HL-60 (cell line): ENCODE measurements around the gene INKA2.

Experiments
- DNase-seq, 2 experiments: peaks; one replicate each; pipeline ENCODE4 v3.0.0-alpha.2; 2010 to 2020; ENCODE audit warnings: low read depth in 1 of 2, low spot score in 1 of 2
- H3K27ac ChIP-seq: fragments of 250-450 bp; sonication (Bioruptor Pico); replicated peaks from 2 replicates; pipeline ENCODE4 v1.5.1; 2020; ENCODE audit warnings: mild to moderate bottlenecking, moderate library complexity
- H3K27me3 ChIP-seq: fragments of 250-450 bp; sonication (Bioruptor Pico); 2 replicates; pipeline ENCODE4 v1.5.1; 2021; ENCODE audit warnings: mild to moderate bottlenecking, moderate library complexity; ENCODE audit not compliant: insufficient read depth, poor library complexity, severe bottlenecking
- H3K4me3 ChIP-seq: replicated peaks from 2 replicates; pipeline ENCODE4 v1.5.1; 2011; ENCODE audit warnings: mild to moderate bottlenecking, control low read depth, low read length; ENCODE audit not compliant: insufficient read depth
- CTCF ChIP-seq: IDR thresholded peaks from one replicate; pipeline ENCODE4 v1.5.1; 2011; ENCODE audit warnings: low read length, control low read depth, inconsistent platforms; ENCODE audit not compliant: insufficient read depth
- GABPA ChIP-seq: IDR thresholded peaks from 2 replicates; pipeline ENCODE4 v1.6.1; 2012; ENCODE audit warnings: low read depth
- POLR2AphosphoS5 ChIP-seq: IDR thresholded peaks from 2 replicates; pipeline ENCODE4 v1.6.1; 2012; ENCODE audit warnings: low read depth
- REST ChIP-seq: IDR thresholded peaks from 2 replicates; pipeline ENCODE4 v1.6.1; 2012; ENCODE audit warnings: low read depth; ENCODE audit not compliant: insufficient replicate concordance
- SPI1 ChIP-seq: IDR thresholded peaks from 2 replicates; pipeline ENCODE4 v1.6.1; 2012; ENCODE audit warnings: low read depth, mild to moderate bottlenecking, borderline replicate concordance

The INKA2 gene

GRCh38 chr1:111754984-111755330 lies 15.8 kb upstream of the INKA2 start:
- DNase-seq = peak in 1 of 2 experiments; percentile 31
- Histone ChIP-seq H3K27me3 (no peaks in the 10 kb centered on the region), H3K27ac (peak overlapping the region; percentile 82), H3K4me3 (peak overlapping the region; percentile 93)
- no peak for TF ChIP-seq CTCF
- no peak for TF ChIP-seq POLR2AphosphoS5
- no peak for TF ChIP-seq REST
- TF ChIP-seq GABPA = no peak
- TF ChIP-seq SPI1 = no peak

- no peak for TF ChIP-seq SPI1
- TF ChIP-seq GABPA = no peak
- no peak for TF ChIP-seq CTCF
- TF ChIP-seq POLR2AphosphoS5 = no peak
- no peak for TF ChIP-seq REST
- Histone ChIP-seq H3K27ac (no peak overlapping the region), H3K4me3 (no peak overlapping the region), H3K27me3 (no peaks in the 10 kb centered on the region)
- no peak for DNase-seq
These were observed 12.8 kb upstream of the INKA2 start for GRCh38 chr1:111751906-111752575.

- TF ChIP-seq CTCF (no peak), POLR2AphosphoS5 (no peak), REST (no peak), SPI1 (no peak), GABPA (no peak)
- no peak overlapping the region for H3K4me3 ChIP-seq
These were observed 11.7 kb upstream of the INKA2 start for GRCh38 chr1:111750856-111751255.

More at GRCh38 chr1:111750856-111751255, 11.7 kb upstream of the INKA2 start:
- Histone ChIP-seq H3K27ac (no peak overlapping the region), H3K27me3 (no peaks in the 10 kb centered on the region)
- no peak for DNase-seq
